Measurements from ENCODE around the gene NDE1.
A peak's percentile ranks its signal among the peaks of the same experiment; 100 is the strongest.
"Not testable (repeated sequence)": the region's sequence is repeated elsewhere in the genome, so short reads cannot be mapped to it uniquely, and the experiment has no call there.

The NDE1 gene

DNA sequence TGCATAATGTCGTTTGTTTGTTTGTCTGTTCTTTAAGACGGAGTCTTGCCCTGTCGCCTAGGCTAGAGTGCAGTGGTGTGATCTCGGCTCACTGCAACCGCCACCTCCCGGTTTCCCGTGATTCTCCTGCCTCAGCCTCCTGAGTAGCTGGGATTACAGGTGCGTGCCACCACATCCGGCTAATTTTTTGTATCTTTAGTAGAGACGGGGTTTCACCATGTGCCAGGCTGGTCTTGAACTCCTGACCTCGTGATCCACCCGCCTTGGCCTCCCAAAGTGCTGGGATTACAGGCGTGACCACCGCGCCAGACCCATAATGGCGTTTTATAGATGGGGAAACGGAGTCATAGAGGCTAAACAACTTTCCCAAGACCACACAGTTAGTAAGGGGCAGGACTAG lies 734 bp upstream of the NDE1 start:
- H2AK5ac ChIP-seq (ENCODE audit: low read depth, low read length); H2BK120ac ChIP-seq (ENCODE audit: low read depth, low read length); H2BK12ac ChIP-seq (ENCODE audit: low read length); H2BK15ac ChIP-seq (ENCODE audit: low read length); H3K27ac ChIP-seq (replicated peaks; ENCODE audit: low read length); DNase-seq (ENCODE audit: low spot score); H3K27me3 ChIP-seq (ENCODE audit: control insufficient read depth in 3 of 3, insufficient read depth in 3 of 3, low read depth in 1 of 3, low read length in 3 of 3); H4K91ac ChIP-seq (ENCODE audit: low read depth, low read length, poor library complexity); H3K9ac ChIP-seq (ENCODE audit: low read depth, low read length, poor library complexity); H2BK5ac ChIP-seq (ENCODE audit: low read length); H3K18ac ChIP-seq (ENCODE audit: low read length); H4K8ac ChIP-seq (ENCODE audit: low read depth, low read length); H3K79me1 ChIP-seq (ENCODE audit: low read depth, low read length); H3K4ac ChIP-seq (ENCODE audit: low read length); H3K23ac ChIP-seq (ENCODE audit: low read depth, low read length, poor library complexity); H3K9me3 ChIP-seq (replicated peaks in 1 of 2; ENCODE audit: control insufficient read depth in 2 of 2, insufficient read depth in 1 of 2, low read depth in 1 of 2, low read length in 2 of 2); H3K4me1 ChIP-seq (ENCODE audit: control insufficient read depth in 2 of 2, insufficient read depth in 1 of 2, low read depth in 1 of 2, low read length in 2 of 2); H3K14ac ChIP-seq (ENCODE audit: low read length): not testable (repeated sequence)
- Histone ChIP-seq H2AFZ (ENCODE audit: low read length) (peak overlapping the region; percentile 91), H3K4me3 (ENCODE audit: low read length in 2 of 2) (peak overlapping the region in 1 of 2 donors; percentile 92), H3K36me3 (replicated peaks in 1 of 2; ENCODE audit: control insufficient read depth in 2 of 2, insufficient read depth in 2 of 2, low read length in 2 of 2) (peaks cover 3 to 14% of the 10 kb centered on the region in 2 donors), H3K4me2 (ENCODE audit: insufficient read depth, low read length, poor library complexity, severe bottlenecking) (peak overlapping the region; percentile 54)
- no CpG with 5 or more reads among the region's 17 CpGs for WGBS, 2 donors (ENCODE audit: extremely low coverage in 2 of 2, insufficient read length in 2 of 2, insufficient replicate concordance in 1 of 2)

GRCh38 chr16:15649727-15650018 lies 372 bp upstream of the NDE1 start:
- H2AFZ ChIP-seq (ENCODE audit: low read length): peak overlapping the region; percentile 91
- H3K27ac ChIP-seq (replicated peaks; ENCODE audit: low read length): peak overlapping the region; percentile 19
- WGBS, 2 donors (ENCODE audit: extremely low coverage in 2 of 2, insufficient read length in 2 of 2, insufficient replicate concordance in 1 of 2): no CpG with 5 or more reads among the region's 14 CpGs
- H2AK5ac ChIP-seq (ENCODE audit: low read depth, low read length): no peak overlapping the region
- H3K4me3 ChIP-seq (ENCODE audit: low read length in 2 of 2): peak overlapping the region; percentile 73 to 92
- peaks cover 3 to 4% of the 10 kb centered on the region in 2 donors for H3K4me1 ChIP-seq (ENCODE audit: control insufficient read depth in 2 of 2, insufficient read depth in 1 of 2, low read depth in 1 of 2, low read length in 2 of 2)
- H3K14ac ChIP-seq (ENCODE audit: low read length): no peak overlapping the region
- DNase-seq (ENCODE audit: low spot score): no peak
- H2BK120ac ChIP-seq (ENCODE audit: low read depth, low read length): no peak overlapping the region
- no peak overlapping the region for H4K8ac ChIP-seq (ENCODE audit: low read depth, low read length)
- H3K23ac ChIP-seq (ENCODE audit: low read depth, low read length, poor library complexity): peak overlapping the region; percentile 65
- H3K9ac ChIP-seq (ENCODE audit: low read depth, low read length, poor library complexity): no peak overlapping the region
- no peak overlapping the region for H2BK5ac ChIP-seq (ENCODE audit: low read length)
- peaks cover 6% of the 10 kb centered on the region for H3K79me1 ChIP-seq (ENCODE audit: low read depth, low read length)
- no peak overlapping the region for H3K4ac ChIP-seq (ENCODE audit: low read length)
- H3K27me3 ChIP-seq (ENCODE audit: control insufficient read depth in 3 of 3, insufficient read depth in 3 of 3, low read depth in 1 of 3, low read length in 3 of 3): no peaks in the 10 kb centered on the region
- H4K91ac ChIP-seq (ENCODE audit: low read depth, low read length, poor library complexity): no peak overlapping the region
- H3K18ac ChIP-seq (ENCODE audit: low read length): peak overlapping the region; percentile 0
- H3K4me2 ChIP-seq (ENCODE audit: insufficient read depth, low read length, poor library complexity, severe bottlenecking): peak overlapping the region; percentile 54
- H3K9me3 ChIP-seq (replicated peaks in 1 of 2; ENCODE audit: control insufficient read depth in 2 of 2, insufficient read depth in 1 of 2, low read depth in 1 of 2, low read length in 2 of 2): no peaks in the 10 kb centered on the region
- no peak overlapping the region for H2BK12ac ChIP-seq (ENCODE audit: low read length)
- peaks cover 3 to 14% of the 10 kb centered on the region in 2 donors for H3K36me3 ChIP-seq (replicated peaks in 1 of 2; ENCODE audit: control insufficient read depth in 2 of 2, insufficient read depth in 2 of 2, low read length in 2 of 2)
- H2BK15ac ChIP-seq (ENCODE audit: low read length): no peak overlapping the region

DNA sequence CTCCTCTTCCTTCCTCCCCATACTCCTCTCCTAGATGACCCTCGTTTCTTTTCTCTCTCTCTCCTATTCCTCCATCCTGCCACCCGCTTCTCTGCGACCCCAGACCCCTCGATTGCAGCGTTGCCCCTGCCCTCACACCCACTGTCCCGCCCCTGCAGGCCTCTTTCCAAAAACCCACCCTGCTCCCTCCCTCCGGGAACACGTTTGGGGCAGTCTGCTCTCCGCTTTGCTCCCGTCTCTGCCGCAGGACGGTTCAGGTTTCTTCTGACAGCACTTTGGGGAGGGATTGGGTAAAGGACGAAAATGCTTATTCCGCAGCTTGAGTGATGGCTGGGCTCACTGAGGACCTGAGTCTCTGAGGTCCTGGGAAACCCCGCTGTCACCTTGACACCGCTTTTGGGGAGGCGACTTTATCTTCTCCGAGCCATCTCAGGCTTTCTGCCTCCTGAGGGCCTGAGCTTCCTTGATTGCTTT lies 690 bp downstream of the NDE1 start:
- Histone ChIP-seq H2AK5ac (ENCODE audit: low read depth, low read length) (no peak overlapping the region), H2BK120ac (ENCODE audit: low read depth, low read length) (no peak overlapping the region), H4K91ac (ENCODE audit: low read depth, low read length, poor library complexity) (no peak overlapping the region), H3K9ac (ENCODE audit: low read depth, low read length, poor library complexity) (peak overlapping the region; percentile 95), H2BK12ac (ENCODE audit: low read length) (no peak overlapping the region), H2BK15ac (ENCODE audit: low read length) (no peak overlapping the region), H2BK5ac (ENCODE audit: low read length) (no peak overlapping the region), H3K4me2 (ENCODE audit: insufficient read depth, low read length, poor library complexity, severe bottlenecking) (peak overlapping the region; percentile 83), H4K8ac (ENCODE audit: low read depth, low read length) (no peak overlapping the region), H3K4ac (ENCODE audit: low read length) (no peak overlapping the region), H3K23ac (ENCODE audit: low read depth, low read length, poor library complexity) (no peak overlapping the region), H3K9me3 (replicated peaks in 1 of 2; ENCODE audit: control insufficient read depth in 2 of 2, insufficient read depth in 1 of 2, low read depth in 1 of 2, low read length in 2 of 2) (no peaks in the 10 kb centered on the region), H3K27me3 (ENCODE audit: control insufficient read depth in 3 of 3, insufficient read depth in 3 of 3, low read depth in 1 of 3, low read length in 3 of 3) (no peaks in the 10 kb centered on the region), H3K4me3 (ENCODE audit: low read length in 2 of 2) (peak overlapping the region; percentile 92), H3K18ac (ENCODE audit: low read length) (peak overlapping the region; percentile 72), H3K4me1 (ENCODE audit: control insufficient read depth in 2 of 2, insufficient read depth in 1 of 2, low read depth in 1 of 2, low read length in 2 of 2) (peaks cover 3 to 4% of the 10 kb centered on the region in 2 donors), H3K14ac (ENCODE audit: low read length) (no peak overlapping the region), H3K36me3 (replicated peaks in 1 of 2; ENCODE audit: control insufficient read depth in 2 of 2, insufficient read depth in 2 of 2, low read length in 2 of 2) (peaks cover 3 to 14% of the 10 kb centered on the region in 2 donors), H3K79me1 (ENCODE audit: low read depth, low read length) (peaks cover 6% of the 10 kb centered on the region), H3K27ac (replicated peaks; ENCODE audit: low read length) (peak overlapping the region; percentile 58), H2AFZ (ENCODE audit: low read length) (peak overlapping the region; percentile 91)
- WGBS, 2 donors (ENCODE audit: extremely low coverage in 2 of 2, insufficient read length in 2 of 2, insufficient replicate concordance in 1 of 2): no CpG with 5 or more reads among the region's 18 CpGs
- DNase-seq (ENCODE audit: low spot score): peak; percentile 20

DNA sequence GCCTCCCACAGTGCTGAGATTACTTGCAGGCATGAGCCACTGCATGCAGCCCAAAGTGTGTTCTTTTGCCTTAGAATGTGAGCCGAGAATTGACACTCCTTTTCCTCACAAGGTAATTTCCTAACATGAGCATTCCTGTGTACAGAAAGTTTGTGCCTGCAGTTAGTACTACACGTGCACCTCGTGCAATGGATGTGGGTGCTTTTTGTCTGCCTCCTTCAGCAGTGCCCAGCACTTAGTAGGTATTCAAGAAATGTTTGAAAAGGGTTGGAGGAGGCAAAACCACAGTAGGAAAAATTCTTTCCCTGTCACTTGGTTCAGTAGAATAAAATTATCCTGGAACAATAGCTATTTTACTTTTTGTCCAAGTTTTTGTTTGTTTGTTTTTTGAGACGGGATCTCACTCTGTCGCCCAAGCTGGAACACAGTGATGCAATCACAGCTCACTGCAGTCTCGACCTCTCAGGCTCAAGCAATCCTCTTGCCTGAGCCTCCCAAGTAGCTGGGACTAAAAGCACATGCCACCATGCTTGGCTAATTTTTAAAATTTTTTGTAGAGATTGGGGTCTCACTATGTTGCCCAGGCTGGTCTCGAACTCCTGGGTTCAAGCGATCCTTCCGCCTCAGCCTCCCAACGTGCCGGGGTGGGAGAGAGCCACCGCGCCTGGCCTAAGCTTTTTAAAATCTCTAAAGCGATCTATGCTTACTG lies 2.4 kb downstream of the NDE1 start:
- Histone ChIP-seq H3K27me3 (ENCODE audit: control insufficient read depth in 3 of 3, insufficient read depth in 3 of 3, low read depth in 1 of 3, low read length in 3 of 3) (no peaks in the 10 kb centered on the region), H4K91ac (ENCODE audit: low read depth, low read length, poor library complexity) (no peak overlapping the region), H3K9me3 (replicated peaks in 1 of 2; ENCODE audit: control insufficient read depth in 2 of 2, insufficient read depth in 1 of 2, low read depth in 1 of 2, low read length in 2 of 2) (no peaks in the 10 kb centered on the region), H2BK15ac (ENCODE audit: low read length) (no peak overlapping the region), H3K4me3 (ENCODE audit: low read length in 2 of 2) (no peak overlapping the region), H4K8ac (ENCODE audit: low read depth, low read length) (no peak overlapping the region), H3K27ac (replicated peaks; ENCODE audit: low read length) (no peak overlapping the region), H3K4me1 (ENCODE audit: control insufficient read depth in 2 of 2, insufficient read depth in 1 of 2, low read depth in 1 of 2, low read length in 2 of 2) (peaks cover 3 to 4% of the 10 kb centered on the region in 2 donors), H3K14ac (ENCODE audit: low read length) (no peak overlapping the region), H2AFZ (ENCODE audit: low read length) (no peak overlapping the region), H3K18ac (ENCODE audit: low read length) (no peak overlapping the region), H3K23ac (ENCODE audit: low read depth, low read length, poor library complexity) (no peak overlapping the region), H3K4ac (ENCODE audit: low read length) (no peak overlapping the region), H3K36me3 (replicated peaks in 1 of 2; ENCODE audit: control insufficient read depth in 2 of 2, insufficient read depth in 2 of 2, low read length in 2 of 2) (peaks cover 3 to 14% of the 10 kb centered on the region in 2 donors), H3K9ac (ENCODE audit: low read depth, low read length, poor library complexity) (no peak overlapping the region), H3K4me2 (ENCODE audit: insufficient read depth, low read length, poor library complexity, severe bottlenecking) (no peak overlapping the region), H2AK5ac (ENCODE audit: low read depth, low read length) (no peak overlapping the region), H2BK5ac (ENCODE audit: low read length) (no peak overlapping the region), H2BK12ac (ENCODE audit: low read length) (no peak overlapping the region), H3K79me1 (ENCODE audit: low read depth, low read length) (peaks cover 6% of the 10 kb centered on the region), H2BK120ac (ENCODE audit: low read depth, low read length) (no peak overlapping the region)
- WGBS, 2 donors (ENCODE audit: extremely low coverage in 2 of 2, insufficient read length in 2 of 2, insufficient replicate concordance in 1 of 2): no CpG with 5 or more reads among the region's 14 CpGs
- DNase-seq (ENCODE audit: low spot score): no peak

Measured in neuronal stem cell (in vitro differentiated cells).